IPS DF 6.9 (cell line): ENCODE data around the gene CCHCR1.

ENCODE experiments used
- DNase-seq: peaks from one replicate; pipeline ENCODE4 v3.0.0-alpha.2; 2013; ENCODE audit warnings: low read depth, low spot score
- H3K27ac ChIP-seq: one replicate; pipeline ENCODE4 v1.5.1; 2013; ENCODE audit warnings: low read length, control low read depth
- H3K27me3 ChIP-seq: 2 replicates; pipeline ENCODE4 v1.6.1; 2013; ENCODE audit warnings: mild to moderate bottlenecking, low read length; ENCODE audit not compliant: control insufficient read depth, insufficient read depth
- H3K36me3 ChIP-seq: 2 replicates; pipeline ENCODE4 v1.6.1; 2013; ENCODE audit warnings: low read length; ENCODE audit not compliant: control insufficient read depth, insufficient read depth
- H3K4me1 ChIP-seq: 2 replicates; pipeline ENCODE4 v1.6.1; 2013; ENCODE audit warnings: low read length; ENCODE audit not compliant: control insufficient read depth, insufficient read depth
- H3K4me3 ChIP-seq: 2 replicates; pipeline ENCODE4 v1.5.1; 2013; ENCODE audit warnings: mild to moderate bottlenecking, low read length
- H3K9me3 ChIP-seq: 2 replicates; pipeline ENCODE4 v1.6.1; 2013; ENCODE audit warnings: low read length, inconsistent platforms; ENCODE audit not compliant: control insufficient read depth, insufficient read depth
- WGBS: extraction: QIAGEN DNeasy Blood & Tissue Kit; methylation state at CpG from one replicate; pipeline ENCODE4 v1.1.7; 2013; ENCODE audit warnings: mixed read lengths, missing lambda C conversion rate; ENCODE audit not compliant: insufficient read length, insufficient coverage; 5-methylcytosine and 5-hydroxymethylcytosine counted together

Gene CCHCR1

DNA sequence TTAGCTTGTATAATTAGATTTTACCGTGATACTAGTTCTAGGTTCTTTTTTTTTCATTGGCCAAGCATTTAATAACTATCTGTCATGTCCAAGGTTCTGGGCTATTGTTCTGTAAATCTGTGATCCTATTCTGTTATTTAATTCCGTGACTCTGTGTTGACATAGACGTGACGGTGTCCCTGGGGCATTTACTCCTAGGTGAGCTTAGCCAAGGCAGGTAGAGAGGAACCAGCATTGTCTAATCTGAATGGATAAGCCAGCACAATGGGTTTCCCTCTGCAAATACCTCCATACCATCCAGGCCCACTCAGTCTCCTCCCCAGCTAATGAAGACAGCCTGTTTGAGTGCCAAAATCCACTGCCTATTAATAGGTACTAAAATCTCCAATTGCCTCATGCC, 28.5 kb downstream of the CCHCR1 start:
- WGBS = no CpG with 5 or more reads among the region's 4 CpGs
- no peak for DNase-seq
- H3K4me1 ChIP-seq = peaks cover 5% of the 10 kb centered on the region
- H3K4me3 ChIP-seq = no peak overlapping the region
- H3K36me3 ChIP-seq = no peaks in the 10 kb centered on the region
- no peaks in the 10 kb centered on the region for H3K9me3 ChIP-seq
- H3K27ac ChIP-seq = no peak overlapping the region
- no peaks in the 10 kb centered on the region for H3K27me3 ChIP-seq

DNA sequence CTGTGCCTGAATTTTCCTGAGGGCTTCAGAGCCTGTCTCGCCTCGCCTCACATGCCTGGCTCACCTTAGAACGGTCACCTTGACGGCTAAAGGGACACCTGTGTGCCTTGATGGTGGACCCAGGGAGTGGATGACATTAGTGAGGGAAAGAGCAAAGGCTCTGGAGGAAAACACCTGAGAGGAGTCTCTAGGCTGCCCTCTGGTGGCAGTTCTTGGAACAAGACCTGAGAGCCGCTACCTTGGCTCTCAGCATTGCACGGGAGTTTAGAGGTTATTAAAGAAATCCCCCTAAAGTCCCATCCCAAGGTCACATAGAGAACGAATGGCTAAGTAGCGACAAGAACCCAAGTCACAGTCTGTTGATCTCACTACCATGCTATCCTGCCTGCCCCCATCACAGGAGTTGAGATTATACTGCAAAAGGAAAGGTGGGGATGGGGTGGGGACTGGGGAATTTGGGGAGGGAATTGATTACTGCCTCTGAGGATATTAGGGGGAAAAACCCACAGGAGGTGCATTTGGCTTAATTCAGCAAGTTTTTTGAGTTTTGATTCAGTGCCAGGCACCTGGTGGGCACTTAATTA, 29.4 kb downstream of the CCHCR1 start:
- Histone ChIP-seq H3K27ac (no peak overlapping the region), H3K4me1 (peaks cover 5% of the 10 kb centered on the region), H3K36me3 (no peaks in the 10 kb centered on the region), H3K4me3 (no peak overlapping the region), H3K9me3 (no peaks in the 10 kb centered on the region), H3K27me3 (no peaks in the 10 kb centered on the region)
- peak; percentile 73 for DNase-seq
- WGBS = no CpG with 5 or more reads among the region's 8 CpGs

DNA sequence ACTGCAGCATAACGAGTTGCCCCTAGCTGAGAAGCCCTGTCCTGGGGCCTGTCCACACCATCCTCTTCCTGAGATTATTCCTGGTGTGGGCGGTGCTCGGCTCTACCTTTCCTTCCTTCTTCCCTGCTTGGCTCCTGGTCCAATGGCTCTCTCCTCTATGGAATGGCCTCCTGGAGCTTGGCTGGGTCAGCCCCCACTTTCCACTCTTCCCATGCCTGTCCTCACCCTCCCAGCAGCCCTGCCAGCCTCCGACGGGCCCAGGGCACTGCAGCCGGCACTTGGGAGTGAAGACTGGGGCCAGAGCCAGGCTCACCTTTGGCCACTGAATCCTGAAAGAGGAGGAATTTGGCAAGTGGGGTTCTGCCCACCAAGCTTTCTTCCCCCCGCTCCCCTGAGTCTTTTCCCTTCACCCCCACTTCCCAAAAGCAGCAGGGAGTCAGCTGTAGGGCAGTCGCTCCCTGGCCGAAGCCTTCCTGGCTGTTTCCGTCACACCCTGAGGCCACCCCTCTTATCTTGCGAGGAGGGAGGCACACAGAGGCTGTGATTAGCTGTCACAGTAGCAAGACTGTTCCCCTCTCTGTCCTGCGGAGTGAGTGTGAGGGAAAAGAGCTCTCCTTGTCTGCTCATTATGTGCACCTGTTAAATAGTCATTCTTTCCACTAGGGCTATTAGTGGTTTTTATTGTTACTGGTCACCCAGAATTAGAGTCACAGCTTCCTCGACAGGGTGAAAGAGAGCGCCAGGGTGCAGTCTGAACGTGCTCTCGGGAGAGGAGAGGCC, 31.0 kb downstream of the CCHCR1 start:
- Histone ChIP-seq H3K4me1 (peaks cover 5% of the 10 kb centered on the region), H3K27ac (no peak overlapping the region), H3K27me3 (no peaks in the 10 kb centered on the region), H3K9me3 (no peaks in the 10 kb centered on the region), H3K4me3 (no peak overlapping the region), H3K36me3 (no peaks in the 10 kb centered on the region)
- no CpG with 5 or more reads among the region's 16 CpGs for whole genome bisulfite sequencing
- DNase-seq = no peak

DNA sequence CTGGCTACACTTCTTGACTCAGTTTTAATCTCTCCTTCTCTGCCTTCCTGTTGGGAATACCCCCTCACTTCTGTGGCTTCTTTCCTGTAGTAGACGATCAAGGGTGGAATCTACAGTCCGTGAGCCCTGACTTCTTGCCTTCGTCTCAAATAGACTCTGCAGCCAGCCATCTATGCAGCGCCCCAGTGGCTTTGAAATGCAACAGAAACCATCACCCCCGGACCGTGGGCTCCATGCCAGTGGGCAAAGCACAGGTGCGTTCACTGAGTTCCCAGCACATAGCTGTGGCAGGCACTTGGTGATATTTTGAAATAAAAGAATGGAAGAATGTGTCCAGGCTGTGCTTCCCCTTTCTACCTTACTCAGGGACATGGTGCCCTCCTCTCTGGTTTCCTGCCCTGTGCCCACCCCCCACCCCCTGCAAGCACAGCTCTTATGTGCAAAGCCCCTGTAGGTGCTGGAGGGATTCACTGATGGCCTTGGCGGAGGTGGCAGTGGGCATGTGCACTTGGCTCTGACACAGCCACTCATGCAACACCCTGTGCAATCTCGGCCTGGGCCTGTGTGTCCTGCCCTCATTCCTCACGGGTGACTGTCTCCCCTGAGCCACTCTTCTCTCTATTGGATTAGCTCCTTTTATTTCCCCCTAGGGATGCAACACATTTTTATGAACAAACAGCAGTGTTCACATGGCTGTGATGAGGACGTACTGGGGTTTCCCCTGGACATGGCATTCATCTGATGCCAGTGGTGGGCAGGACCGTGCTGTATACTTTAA, 31.8 kb downstream of the CCHCR1 start:
- Histone ChIP-seq H3K27me3 (no peaks in the 10 kb centered on the region), H3K4me1 (peaks cover 5% of the 10 kb centered on the region), H3K9me3 (no peaks in the 10 kb centered on the region), H3K36me3 (no peaks in the 10 kb centered on the region), H3K27ac (no peak overlapping the region), H3K4me3 (no peak overlapping the region)
- no CpG with 5 or more reads among the region's 12 CpGs for WGBS
- DNase-seq = no peak

DNA sequence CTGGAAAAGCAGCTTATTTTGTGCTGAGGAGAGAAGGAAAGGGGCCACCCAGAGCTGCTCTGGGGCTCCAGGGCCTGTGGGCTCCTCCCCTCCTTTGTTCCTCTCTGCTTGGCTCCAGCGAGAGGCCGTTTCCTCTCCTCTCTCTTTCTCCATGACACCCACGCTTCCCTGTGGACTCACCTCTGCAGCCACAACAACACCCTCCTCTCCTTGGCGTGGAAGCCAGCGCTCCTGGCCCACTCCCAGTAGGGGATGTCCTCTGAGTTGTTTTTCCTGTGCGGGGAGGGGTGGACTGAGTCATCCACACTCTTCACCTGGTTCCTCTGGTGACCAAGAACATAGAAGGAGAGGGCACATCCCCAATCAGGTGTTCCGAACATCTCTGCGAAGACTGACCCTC, 32.4 kb downstream of the CCHCR1 start:
- Histone ChIP-seq H3K4me1 (peaks cover 5% of the 10 kb centered on the region), H3K36me3 (no peaks in the 10 kb centered on the region), H3K4me3 (no peak overlapping the region), H3K9me3 (no peaks in the 10 kb centered on the region), H3K27me3 (no peaks in the 10 kb centered on the region), H3K27ac (no peak overlapping the region)
- no CpG with 5 or more reads among the region's 8 CpGs for WGBS
- DNase-seq = no peak

DNA sequence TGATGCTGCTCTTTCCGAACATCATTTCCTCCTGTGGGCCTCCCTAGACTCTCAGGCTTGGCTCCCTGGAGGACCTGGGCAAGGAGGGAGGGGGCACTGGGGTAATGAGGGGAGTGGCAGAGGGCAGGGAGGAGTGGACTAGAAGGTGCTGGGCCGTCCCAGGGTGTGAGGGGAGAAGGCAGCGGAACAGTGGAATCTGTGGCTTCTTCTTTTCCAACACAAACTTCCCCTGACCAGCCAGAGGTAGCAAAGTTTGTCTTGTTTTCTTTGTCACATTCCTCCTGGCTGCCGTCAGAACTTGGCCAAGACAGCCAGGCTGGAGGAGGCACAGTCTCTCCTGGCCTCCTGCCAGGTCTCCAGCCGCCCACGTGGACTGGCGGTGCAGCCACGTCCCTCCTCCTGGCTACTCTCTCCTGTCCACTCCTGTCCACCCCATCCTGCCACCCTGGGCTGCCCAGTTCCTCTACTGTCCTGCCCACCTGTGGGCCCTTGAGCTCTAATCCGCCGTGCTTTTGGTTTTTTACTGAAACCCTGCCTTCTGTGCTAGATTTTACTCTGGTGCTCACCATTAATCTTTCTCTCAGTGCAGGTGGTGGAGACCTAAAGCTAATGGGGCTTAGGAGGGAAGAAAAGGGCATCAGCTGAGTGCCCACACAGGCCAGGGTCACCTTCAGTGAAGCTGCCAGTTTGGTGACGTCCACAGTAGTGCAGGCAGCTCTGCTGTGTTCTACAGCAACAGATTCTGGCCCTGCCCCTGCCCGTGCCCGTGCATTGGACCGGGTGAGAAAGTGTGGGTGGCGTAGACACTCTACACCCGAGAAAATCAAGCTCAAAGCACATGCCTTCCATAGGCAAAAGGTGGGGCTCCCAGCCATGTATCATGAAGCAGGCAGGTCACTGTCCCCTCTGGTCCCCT, 34.6 kb downstream of the CCHCR1 start:
- no peak for DNase-seq
- H3K4me1 ChIP-seq = peaks cover 5% of the 10 kb centered on the region
- H3K27me3 ChIP-seq = no peaks in the 10 kb centered on the region
- H3K4me3 ChIP-seq = no peak overlapping the region
- H3K36me3 ChIP-seq = no peaks in the 10 kb centered on the region
- H3K9me3 ChIP-seq = no peaks in the 10 kb centered on the region
- WGBS = no CpG with 5 or more reads among the region's 16 CpGs
- no peak overlapping the region for H3K27ac ChIP-seq

DNA sequence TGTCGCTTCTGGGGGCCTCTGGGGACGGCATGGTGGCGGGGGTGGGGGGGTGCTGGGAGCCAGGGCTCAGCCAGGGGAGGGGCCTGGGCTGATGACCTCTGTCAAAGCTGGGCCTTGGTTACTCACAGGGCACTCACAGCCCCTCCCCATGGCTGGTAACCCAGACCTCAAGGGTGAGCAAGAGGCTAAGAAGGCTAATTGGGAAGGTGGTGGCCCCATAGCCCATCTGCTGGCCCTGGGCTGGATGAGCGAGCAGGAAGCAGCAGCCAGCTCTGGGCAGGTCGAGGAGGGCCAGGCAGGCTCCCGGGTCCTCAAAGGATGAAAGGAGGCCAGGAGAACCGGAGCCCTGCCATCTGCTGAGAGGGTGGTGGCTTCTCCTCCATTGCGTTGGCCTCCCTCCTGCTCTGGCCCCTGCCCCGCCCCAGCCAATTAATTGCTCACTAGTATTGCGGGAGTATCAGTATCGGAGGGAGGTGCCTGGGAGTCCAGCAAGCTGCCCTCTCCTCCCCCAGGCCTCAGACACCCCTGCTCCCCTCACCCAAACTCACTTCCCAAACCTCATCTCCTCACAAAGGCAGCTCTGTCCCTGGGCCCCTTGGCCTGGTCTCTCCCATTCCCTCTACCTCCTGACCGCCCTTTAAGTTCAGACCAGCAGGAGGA, 36.3 kb downstream of the CCHCR1 start:
- Histone ChIP-seq H3K4me1 (peaks cover 3% of the 10 kb centered on the region), H3K36me3 (no peaks in the 10 kb centered on the region), H3K4me3 (no peak overlapping the region), H3K27me3 (no peaks in the 10 kb centered on the region), H3K27ac (no peak overlapping the region), H3K9me3 (no peaks in the 10 kb centered on the region)
- no CpG with 5 or more reads among the region's 12 CpGs for WGBS
- DNase-seq = no peak

DNA sequence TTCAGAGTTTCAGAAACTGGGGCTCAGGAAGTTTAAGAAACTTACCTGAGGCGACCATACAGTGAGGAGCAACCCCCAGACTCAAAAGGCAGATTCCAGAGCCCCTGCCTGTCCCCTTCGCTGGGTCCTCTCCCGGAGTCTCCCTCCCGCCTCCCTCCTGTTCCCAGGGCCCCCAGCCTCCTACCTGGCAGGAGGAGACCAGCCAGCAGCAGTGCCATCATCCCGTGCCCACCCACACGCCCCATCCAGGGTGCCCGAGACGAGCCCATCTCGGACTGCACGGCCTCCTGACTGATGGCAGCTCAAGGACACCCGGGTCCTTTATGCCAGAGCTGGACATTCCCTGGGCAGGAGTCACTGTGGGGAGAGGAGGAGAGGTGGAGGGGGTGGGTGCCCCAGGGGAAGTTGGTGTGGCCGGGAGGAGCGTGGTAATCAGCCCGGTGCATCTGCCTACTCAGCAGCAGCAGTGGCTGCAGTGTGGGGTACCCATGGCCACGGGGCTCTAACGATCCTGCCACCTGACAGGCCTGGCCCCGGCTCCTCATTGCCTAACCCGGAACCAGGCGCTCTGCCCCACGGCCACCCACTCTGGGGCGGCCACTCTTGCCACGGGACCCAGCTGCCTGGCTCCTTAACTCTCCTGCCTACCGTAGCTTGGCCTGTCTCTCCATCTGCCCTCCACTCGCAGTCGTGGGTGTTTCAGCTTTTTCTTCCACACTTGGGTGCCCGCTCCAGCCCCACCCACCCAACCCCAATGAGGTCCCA, 37.3 kb downstream of the CCHCR1 start, which contains the start of gene CDSN:
Gene CDSN (minus strand): TSS at position 296 of the 765 bp plus-strand sequence. CDS start 27 bp downstream, at position 269.
- no CpG with 5 or more reads among the region's 26 CpGs for WGBS
- no peak for DNase-seq
- H3K9me3 ChIP-seq = no peaks in the 10 kb centered on the region
- H3K27me3 ChIP-seq = no peaks in the 10 kb centered on the region
- H3K4me3 ChIP-seq = no peak within 1 kb of the TSS
- H3K4me1 ChIP-seq = peaks cover 3% of the 10 kb centered on the region
- H3K27ac ChIP-seq = no peak within 1 kb of the TSS
- no peaks in the 10 kb centered on the region for H3K36me3 ChIP-seq

DNA sequence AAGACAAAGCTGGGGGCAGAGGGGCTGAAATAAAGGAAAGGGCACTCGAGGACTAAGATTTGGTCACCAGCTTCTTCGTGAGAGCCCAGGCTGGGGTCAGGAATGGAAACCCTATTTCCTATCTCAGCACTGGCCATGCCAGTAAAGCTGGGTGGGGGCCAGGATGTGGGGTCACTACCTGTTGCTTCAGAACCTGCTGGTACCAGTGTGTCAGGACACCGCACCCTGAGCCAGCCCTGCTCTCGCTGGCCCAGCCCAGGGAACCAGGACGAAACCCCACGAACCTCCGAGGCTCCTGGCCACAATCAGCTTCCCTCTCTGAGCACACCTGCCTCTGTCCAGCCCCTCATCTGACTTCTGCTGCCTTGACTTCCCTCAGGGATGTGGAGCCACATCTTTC, 39.4 kb downstream of the CCHCR1 start:
- no peaks in the 10 kb centered on the region for H3K27me3 ChIP-seq
- H3K4me1 ChIP-seq = peaks cover 5% of the 10 kb centered on the region
- no peak for DNase-seq
- no CpG with 5 or more reads among the region's 7 CpGs for WGBS
- no peaks in the 10 kb centered on the region for H3K9me3 ChIP-seq
- H3K36me3 ChIP-seq = no peaks in the 10 kb centered on the region
- H3K27ac ChIP-seq = no peak overlapping the region
- no peak overlapping the region for H3K4me3 ChIP-seq
